Tibial nerve (tissue), 4 donors: ENCODE results near the gene ERBIN. TPM values are rescaled to one million over a fixed set of nuclear protein-coding genes. Genes with fewer than 3 reads are reported as not detected.
"Not testable (repeated sequence)": the region's sequence is repeated elsewhere in the genome, so short reads cannot be mapped to it uniquely, and the experiment has no call there.

Experiments
- DNase-seq, 2 donors: peaks; one replicate each; pipeline ENCODE4 v3.0.0-alpha.2; 2019; ENCODE audit warnings: low spot score in 2 of 2
- H3K27ac ChIP-seq, 4 donors: fragments of 200-600 bp; sonication (generic) in 3 of 4; one replicate each; pipeline ENCODE4 v1.5.1; 2017 to 2019; ENCODE audit warnings: mild to moderate bottlenecking in 1 of 4
- H3K27me3 ChIP-seq, 2 donors: fragments of 200-600 bp; sonication (generic) in 1 of 2; one replicate each; pipeline versions ENCODE4 v1.5.1 to v1.6.0; 2017 to 2019
- H3K36me3 ChIP-seq, 3 donors: fragments of 200-600 bp; sonication (generic); one replicate each; pipeline ENCODE4 v1.5.1; 2018 to 2019
- H3K4me1 ChIP-seq, 4 donors: fragments of 200-600 bp; sonication (generic) in 3 of 4; one replicate each; pipeline ENCODE4 v1.5.1; 2017 to 2019
- H3K4me3 ChIP-seq, 4 donors: fragments of 200-600 bp; sonication (generic) in 3 of 4; one replicate each; pipeline ENCODE4 v1.5.1; 2017 to 2019; ENCODE audit warnings: mild to moderate bottlenecking in 1 of 4, moderate library complexity in 1 of 4
- H3K9me3 ChIP-seq, 4 donors: fragments of 200-600 bp; sonication (generic) in 3 of 4; one replicate each; pipeline ENCODE4 v1.5.1; 2017 to 2019
- CTCF ChIP-seq, 5 experiments: fragments of 200-600 bp in 3 of 5; fragments of 450-650 bp in 2 of 5; sonication (generic) in 3 of 5; IDR thresholded peaks; one replicate each; pipeline ENCODE4 v1.5.1; 2016 to 2019; ENCODE audit warnings: antibody characterized with exemption in 5 of 5, mild to moderate bottlenecking in 3 of 5, moderate library complexity in 2 of 5
- EP300 ChIP-seq, 2 donors: sonication (generic); formaldehyde crosslinking; IDR thresholded peaks; one replicate each; pipeline ENCODE4 v1.6.1; 2017; ENCODE audit warnings: antibody characterized with exemption in 2 of 2, mild to moderate bottlenecking in 1 of 2
- POLR2A ChIP-seq, 2 donors: fragments of 450-650 bp; IDR thresholded peaks; one replicate each; pipeline ENCODE4 v1.6.1; 2017; ENCODE audit warnings: antibody characterized with exemption in 2 of 2, mild to moderate bottlenecking in 2 of 2, moderate library complexity in 2 of 2
- WGBS, 2 donors: methylation state at CpG; one replicate each; pipeline ENCODE4 v1.1.5; 2018; 5-methylcytosine and 5-hydroxymethylcytosine counted together
- total RNA-seq, 4 donors: library from RNA; depleted of rRNA; stranded (reverse); fragments of >200 nt; gene quantifications; one replicate each; pipeline ENCODE4 v1.1.0, GENCODE V29; 2016

Gene ERBIN
- total RNA-seq, 4 donors from 2014 or later, result 59.6 to 81.1 (median 66.5) TPM

DNA sequence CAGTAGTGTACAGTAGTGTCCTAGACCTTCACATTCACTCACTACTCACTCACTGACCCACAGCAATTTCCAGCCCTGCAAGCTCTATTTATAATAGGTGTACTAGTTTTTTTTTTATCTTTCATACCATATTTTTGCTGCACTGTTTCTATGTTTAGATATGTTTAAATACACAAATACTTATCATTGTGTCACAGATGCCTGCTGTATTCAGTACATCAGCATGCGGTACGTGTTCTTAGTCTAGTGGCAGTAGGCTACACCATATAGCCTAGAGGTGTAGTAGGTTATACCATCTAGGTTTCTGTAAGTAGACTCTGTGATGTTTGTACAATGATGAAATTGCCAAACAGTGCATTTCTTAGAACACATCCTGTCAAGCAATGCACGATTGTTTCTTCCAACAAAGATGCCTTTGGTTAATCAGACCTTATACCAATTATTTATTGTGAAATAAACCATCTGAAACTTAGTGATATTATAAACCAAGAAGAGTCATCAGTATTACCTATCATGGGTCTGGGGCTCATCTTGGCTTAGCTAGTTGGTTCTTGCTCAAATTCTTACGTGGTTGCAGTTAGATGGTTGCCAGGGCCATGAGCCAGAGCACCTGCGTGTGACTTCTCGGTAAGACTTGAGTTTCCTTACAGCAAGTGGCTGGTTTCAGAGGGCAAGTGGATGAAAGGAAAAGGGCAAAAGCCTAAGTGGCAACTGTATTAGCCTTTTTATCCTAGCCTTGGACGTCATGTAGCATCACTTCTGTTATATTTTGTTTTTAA, 41.1 kb downstream of the ERBIN start:
- H3K4me1 ChIP-seq, result peaks cover 0 to 71% (median 14%) of the 10 kb centered on the region in 4 donors
- TF ChIP-seq EP300 (IDR thresholded peaks at IDR 0.05), result no peak
- no peak for TF ChIP-seq CTCF (IDR thresholded peaks at IDR 0.05)
- TF ChIP-seq POLR2A (IDR thresholded peaks at IDR 0.05), result no peak
- no peak overlapping the region for H3K4me3 ChIP-seq
- H3K9me3 ChIP-seq, result no peaks in the 10 kb centered on the region
- no peak overlapping the region for H3K27ac ChIP-seq
- no peaks in the 10 kb centered on the region for H3K27me3 ChIP-seq
- 83 to 87% methylated on average over 7 of the region's 7 CpGs for WGBS, 2 donors
- DNase-seq, result no peak
- no peaks in the 10 kb centered on the region for H3K36me3 ChIP-seq

GRCh38 chr5:65969539-65970393, 43.4 kb downstream of the ERBIN start:
- peaks cover 0 to 62% (median 14%) of the 10 kb centered on the region in 4 donors for H3K4me1 ChIP-seq
- TF ChIP-seq CTCF (IDR thresholded peaks at IDR 0.05), result no peak
- TF ChIP-seq EP300 (IDR thresholded peaks at IDR 0.05), result no peak
- no peak for TF ChIP-seq POLR2A (IDR thresholded peaks at IDR 0.05)
- H3K27me3 ChIP-seq, result no peaks in the 10 kb centered on the region
- 41 to 42% methylated on average over 2 of the region's 2 CpGs for WGBS, 2 donors
- no peaks in the 10 kb centered on the region for H3K36me3 ChIP-seq
- H3K9me3 ChIP-seq, result no peaks in the 10 kb centered on the region
- H3K4me3 ChIP-seq, result no peak overlapping the region
- H3K27ac ChIP-seq, result no peak overlapping the region
- no peak for DNase-seq

DNA sequence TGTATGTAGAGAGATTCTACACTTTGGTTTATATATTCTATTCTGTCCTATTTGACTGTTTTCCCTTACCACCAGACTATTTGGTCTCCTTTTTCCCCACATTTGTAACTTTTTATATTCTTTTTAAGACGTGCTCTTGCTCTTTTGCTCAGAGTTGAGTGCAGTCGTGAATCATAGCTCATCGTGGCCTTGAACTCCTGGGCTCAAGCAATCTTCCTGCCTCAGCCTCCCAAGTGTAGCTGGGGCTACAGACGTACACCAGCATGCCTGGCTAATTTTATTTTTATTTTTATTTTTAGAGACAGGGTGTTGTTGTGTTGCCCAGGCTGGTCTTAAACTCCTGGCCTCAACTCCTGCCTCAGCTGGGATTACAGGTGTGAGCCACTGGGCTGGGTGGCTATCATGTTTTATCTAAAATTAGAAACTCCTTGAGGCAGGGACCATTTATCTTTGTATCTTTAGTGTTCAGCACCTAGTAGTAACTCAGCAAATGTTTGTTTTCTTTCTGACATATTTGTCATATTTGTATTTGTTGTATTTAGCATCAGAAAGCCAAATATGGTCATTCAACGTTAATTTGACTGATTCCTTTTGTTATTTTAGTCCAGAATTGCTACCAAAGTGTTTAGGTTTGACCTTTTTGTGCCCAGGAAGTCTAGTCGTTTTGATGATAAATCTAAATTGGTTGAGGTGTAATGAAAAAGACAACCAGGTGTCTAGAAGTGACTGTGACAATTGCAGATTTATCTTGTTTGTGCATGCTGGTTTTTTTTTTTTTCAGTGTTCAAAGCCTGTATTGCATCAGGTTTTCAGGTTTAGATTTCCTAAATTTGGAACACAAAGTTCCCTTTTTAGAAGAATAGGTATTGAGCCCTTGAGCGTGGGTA, 44.3 kb downstream of the ERBIN start:
- H3K4me1 ChIP-seq, result peaks cover 0 to 58% (median 14%) of the 10 kb centered on the region in 4 donors
- H3K9me3 ChIP-seq, result no peaks in the 10 kb centered on the region
- H3K36me3 ChIP-seq, result no peaks in the 10 kb centered on the region
- H3K27me3 ChIP-seq, result no peaks in the 10 kb centered on the region
- no peak overlapping the region for H3K4me3 ChIP-seq
- no peak overlapping the region for H3K27ac ChIP-seq
- DNase-seq, result no peak
- TF ChIP-seq CTCF (IDR thresholded peaks at IDR 0.05) (no peak), EP300 (IDR thresholded peaks at IDR 0.05) (no peak), POLR2A (IDR thresholded peaks at IDR 0.05) (no peak)
- 53 to 62% methylated on average over 7 of the region's 7 CpGs for WGBS, 2 donors

GRCh38 chr5:65971643-65972042, 45.3 kb downstream of the ERBIN start:
- Histone ChIP-seq H3K4me1 (peaks cover 0 to 51% (median 14%) of the 10 kb centered on the region in 4 donors), H3K4me3 (no peak overlapping the region), H3K27me3 (no peaks in the 10 kb centered on the region), H3K27ac (no peak overlapping the region), H3K36me3 (no peaks in the 10 kb centered on the region), H3K9me3 (no peaks in the 10 kb centered on the region)
- WGBS, 2 donors, result 94 to 97% methylated on average over 3 of the region's 3 CpGs
- no peak for DNase-seq
- TF ChIP-seq EP300 (IDR thresholded peaks at IDR 0.05) (no peak), POLR2A (IDR thresholded peaks at IDR 0.05) (no peak), CTCF (IDR thresholded peaks at IDR 0.05) (no peak)

DNA sequence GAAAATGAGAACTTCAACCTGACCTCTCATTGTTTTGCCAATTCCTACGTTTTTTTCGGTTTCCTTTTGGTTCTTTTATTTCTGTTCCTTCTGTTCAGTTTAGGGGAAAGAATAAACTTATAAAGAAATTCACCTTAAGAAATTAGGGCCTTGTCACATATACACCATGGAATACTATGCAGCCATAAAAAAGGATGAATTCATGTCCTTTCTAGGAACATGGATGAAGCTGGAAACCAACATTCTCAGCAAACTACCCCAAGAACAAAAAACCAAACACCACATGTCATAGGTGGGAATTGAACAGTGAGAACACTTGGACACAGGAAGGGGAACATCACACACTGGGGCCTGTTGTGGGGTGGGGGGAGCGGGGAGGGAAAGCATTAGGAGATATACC, 46.5 kb downstream of the ERBIN start:
- H3K27me3 ChIP-seq, H3K9me3 ChIP-seq, DNase-seq, H3K27ac ChIP-seq, H3K36me3 ChIP-seq, H3K4me3 ChIP-seq: not testable (repeated sequence)
- H3K4me1 ChIP-seq, result peaks cover 0 to 42% (median 9%) of the 10 kb centered on the region in 4 donors
- WGBS, 2 donors, result 95% methylated on average over 3 of the region's 3 CpGs
